Transverse colon (tissue), 4 donors: ENCODE data around the gene MAP3K8. TPM values are rescaled to one million over a fixed set of nuclear protein-coding genes. Genes with fewer than 3 reads are reported as not detected.

ENCODE experiments used
- DNase-seq: peaks from one replicate; pipeline ENCODE4 v3.0.0-alpha.2; 2019
- H3K27ac ChIP-seq, 4 donors: fragments of 200-600 bp; sonication (generic); 2 replicates each; pipeline ENCODE4 v1.5.1; 2016 to 2018; ENCODE audit warnings: inconsistent platforms in 4 of 4
- H3K27me3 ChIP-seq: fragments of 200-600 bp; sonication (generic); 2 replicates; pipeline ENCODE4 v1.5.1; 2017; ENCODE audit warnings: inconsistent platforms
- H3K36me3 ChIP-seq, 4 donors: fragments of 200-600 bp; sonication (generic); 2 replicates each; pipeline ENCODE4 v1.5.1; 2017 to 2019; ENCODE audit warnings: inconsistent platforms in 4 of 4
- H3K4me1 ChIP-seq, 4 donors: fragments of 200-600 bp; sonication (generic); 2 replicates each; pipeline ENCODE4 v1.5.1; 2017 to 2020; ENCODE audit warnings: inconsistent platforms in 4 of 4
- H3K4me3 ChIP-seq, 4 donors: fragments of 200-600 bp; sonication (generic); 1 replicate in 1 of 4; 2 replicates in 3 of 4; pipeline versions ENCODE4 v1.5.1 to v1.6.1; 2017 to 2019; ENCODE audit warnings: inconsistent platforms in 4 of 4
- H3K9me3 ChIP-seq, 2 donors: fragments of 200-600 bp; sonication (generic); 2 replicates each; pipeline ENCODE4 v1.5.1; 2017 to 2019; ENCODE audit warnings: inconsistent platforms in 2 of 2
- CTCF ChIP-seq, 5 experiments: fragments of 200-600 bp in 3 of 5; fragments of 450-650 bp in 2 of 5; sonication (generic) in 3 of 5; IDR thresholded peaks; 1 replicate in 2 of 5; 2 replicates in 3 of 5; pipeline ENCODE4 v1.5.1; 2016 to 2017; ENCODE audit warnings: antibody characterized with exemption in 5 of 5, inconsistent platforms in 3 of 5, mild to moderate bottlenecking in 2 of 5, moderate library complexity in 1 of 5
- EP300 ChIP-seq: sonication (generic); formaldehyde crosslinking; IDR thresholded peaks from one replicate; pipeline ENCODE4 v1.6.1; 2017; ENCODE audit warnings: antibody characterized with exemption, low read depth
- POLR2A ChIP-seq: fragments of 450-650 bp; IDR thresholded peaks from one replicate; pipeline ENCODE4 v1.6.1; 2016; ENCODE audit warnings: antibody characterized with exemption, mild to moderate bottlenecking, moderate library complexity
- POLR2AphosphoS5 ChIP-seq, 3 donors: sonication (generic); formaldehyde crosslinking; IDR thresholded peaks; one replicate each; pipeline ENCODE4 v1.6.1; 2016; ENCODE audit warnings: antibody characterized with exemption in 3 of 3
- WGBS, 2 donors: methylation state at CpG; one replicate each; pipeline ENCODE4 v1.1.5; 2018; ENCODE audit warnings: low coverage in 1 of 2; 5-methylcytosine and 5-hydroxymethylcytosine counted together
- in situ Hi-C, 4 donors: fragments of 200-750 bp; cut with MboI; loops; one replicate each; pipeline versions ENCODE4 v1.15.0 to v1.15.1; 2017; ENCODE audit warnings: low sequenced_read_pairs in 3 of 4, low pct_ligation_motif_present in 1 of 4, low pct_unique_long_range_greater_than_20kb in 1 of 4
- intact Hi-C: fragments of 100-400 bp; cut with DNase I; formaldehyde crosslinking; loops from one replicate; pipeline ENCODE4 v1.15.1; 2023; ENCODE audit warnings: low total_unique reads
- total RNA-seq, 4 donors: library from RNA; depleted of rRNA; stranded (reverse); fragments of >200 nt; gene quantifications; one replicate each; pipeline ENCODE4 v1.1.0, GENCODE V29; 2016

The MAP3K8 gene
- total RNA-seq, 4 donors from 2014 or later: 2.2 to 26.7 (median 11.8) TPM

GRCh38 chr10:30389543-30389942, 44.4 kb upstream of the MAP3K8 start:
- Histone ChIP-seq H3K27ac (no peak overlapping the region), H3K4me3 (no peak overlapping the region), H3K27me3 (no peaks in the 10 kb centered on the region), H3K9me3 (no peaks in the 10 kb centered on the region), H3K36me3 (no peaks in the 10 kb centered on the region), H3K4me1 (peaks cover 0 to 7% (median 0%) of the 10 kb centered on the region in 4 donors)
- intact Hi-C loops (no loop called here), in situ Hi-C loops (no loop called here)
- 30 to 57% methylated on average over 1 of the region's 1 CpG for WGBS, 2 donors
- TF ChIP-seq EP300 (no peak), POLR2A (no peak), CTCF (IDR thresholded peaks at IDR 0.05) (no peak), POLR2AphosphoS5 (IDR thresholded peaks at IDR 0.05) (no peak)
- no peak for DNase-seq

- WGBS, 2 donors: 82 to 88% methylated on average over 3 of the region's 3 CpGs
- Histone ChIP-seq H3K27ac (no peak overlapping the region), H3K9me3 (no peaks in the 10 kb centered on the region), H3K4me3 (no peak overlapping the region), H3K27me3 (no peaks in the 10 kb centered on the region), H3K36me3 (no peaks in the 10 kb centered on the region), H3K4me1 (peaks cover 0 to 4% (median 0%) of the 10 kb centered on the region in 4 donors)
- no peak for DNase-seq
- TF ChIP-seq POLR2AphosphoS5 (IDR thresholded peaks at IDR 0.05) (no peak), CTCF (IDR thresholded peaks at IDR 0.05) (no peak), POLR2A (no peak), EP300 (no peak)
- intact Hi-C loops (no loop called here), in situ Hi-C loops (loop anchor here (5.0 to 10.0 kb wide), 3 partner anchors 197 to 205 kb away; no protein-coding TSS in a partner anchor)
Measured at GRCh38 chr10:30390207-30390606, 43.8 kb upstream of the MAP3K8 start.

GRCh38 chr10:30391266-30391665, 42.7 kb upstream of the MAP3K8 start:
- no peak for TF ChIP-seq CTCF (IDR thresholded peaks at IDR 0.05)
- TF ChIP-seq POLR2A: no peak
- TF ChIP-seq POLR2AphosphoS5 (IDR thresholded peaks at IDR 0.05): no peak
- TF ChIP-seq EP300: no peak
- 86 to 92% methylated on average over 4 to 7 of the region's 7 CpGs for WGBS, 2 donors
- H3K27ac ChIP-seq: no peak overlapping the region
- no peak overlapping the region for H3K4me3 ChIP-seq
- H3K36me3 ChIP-seq: no peaks in the 10 kb centered on the region
- no peaks in the 10 kb centered on the region for H3K27me3 ChIP-seq
- DNase-seq: no peak
- in situ Hi-C loops (loop anchor here (5.0 to 10.0 kb wide), 3 partner anchors 196 to 204 kb away; no protein-coding TSS in a partner anchor), intact Hi-C loops (no loop called here)
- peaks cover 0 to 4% (median 0%) of the 10 kb centered on the region in 4 donors for H3K4me1 ChIP-seq
- H3K9me3 ChIP-seq: no peaks in the 10 kb centered on the region

GRCh38 chr10:30392564-30392990, 41.4 kb upstream of the MAP3K8 start:
- in situ Hi-C loops: loop anchor here (5.0 to 10.0 kb wide), 3 partner anchors 195 to 202 kb away; no protein-coding TSS in a partner anchor
- Histone ChIP-seq H3K4me3 (peak overlapping the region in 1 of 4 donors; percentile 21), H3K4me1 (peaks cover 0 to 4% (median 0%) of the 10 kb centered on the region in 4 donors), H3K9me3 (no peaks in the 10 kb centered on the region), H3K36me3 (no peaks in the 10 kb centered on the region), H3K27ac (no peak overlapping the region), H3K27me3 (no peaks in the 10 kb centered on the region)
- 8 to 30% methylated on average over 3 to 16 of the region's 17 CpGs for WGBS, 2 donors
- TF ChIP-seq POLR2A (no peak), CTCF (IDR thresholded peaks at IDR 0.05) (peak; percentile 90 to 98 (median 94)), EP300 (no peak), POLR2AphosphoS5 (IDR thresholded peaks at IDR 0.05) (no peak)
- intact Hi-C loops: loop anchor here (2.0 kb wide), 1 partner anchor 198 kb away; no protein-coding TSS in a partner anchor
- peak; percentile 79 for DNase-seq
